Adipocyte (in vitro differentiated cells): ENCODE data around the gene LRRC3B.

ENCODE experiments used
- DNase-seq: peaks from one replicate; pipeline ENCODE4 v3.0.0-alpha.2; 2015; ENCODE audit warnings: low read depth
- H3K27me3 ChIP-seq: replicated peaks from 2 replicates; pipeline ENCODE4 v1.7.0; 2013; ENCODE audit warnings: mild to moderate bottlenecking, low read length, moderate library complexity; ENCODE audit not compliant: control insufficient read depth, insufficient read depth
- H3K36me3 ChIP-seq: 2 replicates; pipeline ENCODE4 v1.7.0; 2013; ENCODE audit warnings: low read length, mild to moderate bottlenecking, moderate library complexity; ENCODE audit not compliant: control insufficient read depth, insufficient read depth, severe bottlenecking
- H3K4me1 ChIP-seq: 2 replicates; pipeline ENCODE4 v1.7.0; 2013; ENCODE audit warnings: mild to moderate bottlenecking, low read length, moderate library complexity; ENCODE audit not compliant: control insufficient read depth, insufficient read depth
- H3K4me3 ChIP-seq: 2 replicates; pipeline ENCODE4 v1.7.0; 2013; ENCODE audit warnings: mild to moderate bottlenecking, low read length, moderate library complexity
- H3K9ac ChIP-seq: 2 replicates; pipeline ENCODE4 v1.7.0; 2013; ENCODE audit warnings: mild to moderate bottlenecking, low read length, moderate library complexity
- H3K9me3 ChIP-seq: 2 replicates; pipeline ENCODE4 v1.7.0; 2013; ENCODE audit warnings: mild to moderate bottlenecking, low read length, moderate library complexity; ENCODE audit not compliant: control insufficient read depth

The LRRC3B gene

GRCh38 chr3:26634601-26635000, 12.0 kb downstream of the LRRC3B start:
- Histone ChIP-seq H3K4me3 (no peak overlapping the region), H3K36me3 (no peaks in the 10 kb centered on the region)

DNA sequence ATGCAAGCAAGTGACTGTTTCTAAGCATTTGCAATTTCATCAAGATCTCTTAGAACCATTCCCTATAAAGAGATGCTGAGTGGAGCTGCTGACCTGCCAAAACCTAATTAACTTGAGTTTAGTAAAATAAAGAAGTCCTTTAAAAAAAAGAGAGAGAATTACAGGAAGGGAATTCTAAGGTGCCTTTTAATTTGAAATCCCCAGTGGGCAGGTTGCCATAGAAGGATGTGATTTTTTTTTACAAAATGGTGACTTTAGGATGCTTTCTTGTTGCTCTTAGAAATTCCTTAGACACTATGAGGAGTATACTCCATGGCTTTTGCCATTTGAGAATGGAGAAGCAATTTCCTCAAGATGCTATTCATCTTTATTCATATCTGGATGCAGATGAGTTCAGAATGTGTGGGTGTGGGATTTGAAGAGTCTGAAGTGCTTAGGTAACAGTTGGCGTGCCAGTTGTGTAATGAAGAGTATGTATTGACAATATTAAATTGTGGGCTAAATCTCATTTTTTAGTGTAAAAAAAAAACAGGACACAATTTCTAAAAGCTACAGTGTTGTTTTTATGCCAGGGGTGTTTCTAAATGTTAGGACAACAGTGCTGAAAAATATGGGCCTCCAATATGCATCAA, 13.6 kb downstream of the LRRC3B start:
- H3K36me3 ChIP-seq = no peaks in the 10 kb centered on the region
- H3K9ac ChIP-seq = no peak overlapping the region
- no peak for DNase-seq
- H3K9me3 ChIP-seq = no peaks in the 10 kb centered on the region
- H3K4me3 ChIP-seq = no peak overlapping the region
- no peaks in the 10 kb centered on the region for H3K27me3 ChIP-seq
- no peaks in the 10 kb centered on the region for H3K4me1 ChIP-seq

More at GRCh38 chr3:26634601-26635000, 12.0 kb downstream of the LRRC3B start:
- Histone ChIP-seq H3K9ac (no peak overlapping the region), H3K27me3 (no peaks in the 10 kb centered on the region), H3K4me1 (no peaks in the 10 kb centered on the region), H3K9me3 (no peaks in the 10 kb centered on the region)
- no peak for DNase-seq

DNA sequence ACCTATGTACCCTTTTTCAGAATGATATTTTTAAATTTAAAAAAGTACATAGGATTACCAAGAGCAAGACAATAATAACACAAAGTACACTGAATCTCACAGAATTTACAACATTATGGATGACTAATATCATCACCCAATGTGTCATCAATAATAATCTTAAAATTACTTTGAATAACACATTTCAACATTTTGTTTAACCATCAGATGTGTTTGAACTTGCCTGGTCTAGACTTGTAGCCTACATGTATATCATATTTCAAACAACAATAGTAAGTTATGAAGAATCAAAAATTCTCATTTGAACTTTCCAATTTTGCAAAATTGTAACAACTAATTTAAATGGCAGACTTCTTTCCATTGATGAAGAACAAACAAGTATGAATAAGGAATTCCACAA, 15.1 kb downstream of the LRRC3B start:
- no peaks in the 10 kb centered on the region for H3K4me1 ChIP-seq
- no peaks in the 10 kb centered on the region for H3K9me3 ChIP-seq
- no peaks in the 10 kb centered on the region for H3K36me3 ChIP-seq
- no peak for DNase-seq
- no peak overlapping the region for H3K4me3 ChIP-seq
- H3K27me3 ChIP-seq = no peaks in the 10 kb centered on the region
- H3K9ac ChIP-seq = no peak overlapping the region

- H3K36me3 ChIP-seq = no peaks in the 10 kb centered on the region
- no peak for DNase-seq
- no peaks in the 10 kb centered on the region for H3K27me3 ChIP-seq
- no peaks in the 10 kb centered on the region for H3K9me3 ChIP-seq
- no peak overlapping the region for H3K4me3 ChIP-seq
- no peaks in the 10 kb centered on the region for H3K4me1 ChIP-seq
- no peak overlapping the region for H3K9ac ChIP-seq
Measured at GRCh38 chr3:26638113-26638512, 15.5 kb downstream of the LRRC3B start.

DNA sequence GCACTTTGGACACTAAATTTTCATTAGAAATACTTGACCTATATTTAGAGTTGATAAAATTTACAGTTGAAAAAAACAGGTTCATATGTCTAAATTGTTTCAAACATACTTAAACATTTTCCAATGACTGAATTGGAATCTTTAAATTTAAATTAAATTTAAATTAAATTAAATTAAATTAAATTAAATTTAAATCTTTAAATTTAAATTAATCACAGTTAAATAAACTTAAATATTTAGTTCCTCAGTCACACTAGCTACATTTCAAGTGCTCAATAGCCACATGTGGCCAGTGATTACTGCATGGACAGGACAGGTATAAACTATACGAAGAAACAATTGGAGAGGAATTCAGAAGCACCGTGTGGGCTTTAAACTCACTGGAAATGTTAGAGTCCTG, 16.8 kb downstream of the LRRC3B start:
- Histone ChIP-seq H3K27me3 (no peaks in the 10 kb centered on the region), H3K4me1 (no peaks in the 10 kb centered on the region), H3K36me3 (no peaks in the 10 kb centered on the region), H3K9me3 (no peaks in the 10 kb centered on the region), H3K4me3 (no peak overlapping the region), H3K9ac (no peak overlapping the region)
- no peak for DNase-seq

DNA sequence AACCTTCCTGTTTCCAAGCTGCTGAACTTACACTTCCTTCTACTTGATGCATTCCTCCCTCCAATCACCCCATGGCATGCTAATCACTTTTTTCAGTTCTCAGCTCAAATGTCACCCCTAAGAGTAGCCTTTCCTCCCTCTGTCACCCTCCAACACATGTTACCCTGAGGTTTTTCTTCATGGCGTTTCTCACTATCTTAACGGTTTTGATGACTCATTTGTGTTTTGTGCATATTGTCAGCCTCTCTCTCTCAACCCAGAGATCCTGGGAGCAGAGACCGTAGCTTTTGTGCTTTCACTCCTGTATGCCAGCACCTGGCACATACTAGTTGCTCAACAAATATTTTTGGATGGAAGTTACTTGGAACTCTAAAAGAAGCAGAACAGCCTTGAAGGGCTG, 24.5 kb downstream of the LRRC3B start:
- DNase-seq = no peak
- no peaks in the 10 kb centered on the region for H3K27me3 ChIP-seq

DNA sequence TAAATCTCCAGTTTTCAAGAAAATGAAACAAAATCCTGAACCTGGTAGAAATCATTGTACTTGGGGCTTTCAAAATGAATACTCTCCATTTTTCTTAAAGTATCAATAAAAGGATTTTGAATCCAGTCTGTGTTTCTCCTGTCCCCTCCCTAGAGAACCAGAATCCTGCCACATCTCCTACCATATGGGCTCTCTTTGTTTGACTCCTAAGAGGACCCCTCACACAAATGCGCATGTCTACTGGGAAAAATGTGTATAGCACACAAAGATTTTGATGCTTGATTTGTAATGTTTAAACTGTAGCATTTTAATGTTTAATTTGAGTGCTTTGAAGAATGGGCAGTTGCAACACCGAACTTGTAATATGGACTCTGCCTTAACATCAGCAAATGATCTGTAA, 25.9 kb downstream of the LRRC3B start:
- H3K4me1 ChIP-seq = no peaks in the 10 kb centered on the region
- no peaks in the 10 kb centered on the region for H3K27me3 ChIP-seq
- no peak overlapping the region for H3K9ac ChIP-seq

More for the DNA sequence above, 24.5 kb downstream of the LRRC3B start:
- Histone ChIP-seq H3K9me3 (no peaks in the 10 kb centered on the region), H3K4me1 (no peaks in the 10 kb centered on the region), H3K36me3 (no peaks in the 10 kb centered on the region), H3K9ac (no peak overlapping the region), H3K4me3 (no peak overlapping the region)

GRCh38 chr3:26652164-26652563, 29.6 kb downstream of the LRRC3B start:
- DNase-seq = no peak

More for the DNA sequence above, 25.9 kb downstream of the LRRC3B start:
- no peaks in the 10 kb centered on the region for H3K36me3 ChIP-seq
- no peak overlapping the region for H3K4me3 ChIP-seq
- no peaks in the 10 kb centered on the region for H3K9me3 ChIP-seq
- DNase-seq = no peak

GRCh38 chr3:26653811-26654425, 31.3 kb downstream of the LRRC3B start:
- Histone ChIP-seq H3K27me3 (no peaks in the 10 kb centered on the region), H3K9ac (no peak overlapping the region), H3K36me3 (no peaks in the 10 kb centered on the region), H3K4me1 (no peaks in the 10 kb centered on the region), H3K9me3 (no peaks in the 10 kb centered on the region), H3K4me3 (no peak overlapping the region)
- DNase-seq = no peak

More at GRCh38 chr3:26652164-26652563, 29.6 kb downstream of the LRRC3B start:
- no peak overlapping the region for H3K4me3 ChIP-seq
- no peaks in the 10 kb centered on the region for H3K4me1 ChIP-seq
- no peaks in the 10 kb centered on the region for H3K27me3 ChIP-seq
- no peaks in the 10 kb centered on the region for H3K36me3 ChIP-seq
- H3K9me3 ChIP-seq = no peaks in the 10 kb centered on the region
- H3K9ac ChIP-seq = no peak overlapping the region

GRCh38 chr3:26655231-26655630, 32.7 kb downstream of the LRRC3B start:
- no peaks in the 10 kb centered on the region for H3K27me3 ChIP-seq
- H3K9ac ChIP-seq = no peak overlapping the region
- DNase-seq = no peak
- no peaks in the 10 kb centered on the region for H3K36me3 ChIP-seq
- H3K4me3 ChIP-seq = no peak overlapping the region
- H3K4me1 ChIP-seq = no peaks in the 10 kb centered on the region
- H3K9me3 ChIP-seq = no peaks in the 10 kb centered on the region

DNA sequence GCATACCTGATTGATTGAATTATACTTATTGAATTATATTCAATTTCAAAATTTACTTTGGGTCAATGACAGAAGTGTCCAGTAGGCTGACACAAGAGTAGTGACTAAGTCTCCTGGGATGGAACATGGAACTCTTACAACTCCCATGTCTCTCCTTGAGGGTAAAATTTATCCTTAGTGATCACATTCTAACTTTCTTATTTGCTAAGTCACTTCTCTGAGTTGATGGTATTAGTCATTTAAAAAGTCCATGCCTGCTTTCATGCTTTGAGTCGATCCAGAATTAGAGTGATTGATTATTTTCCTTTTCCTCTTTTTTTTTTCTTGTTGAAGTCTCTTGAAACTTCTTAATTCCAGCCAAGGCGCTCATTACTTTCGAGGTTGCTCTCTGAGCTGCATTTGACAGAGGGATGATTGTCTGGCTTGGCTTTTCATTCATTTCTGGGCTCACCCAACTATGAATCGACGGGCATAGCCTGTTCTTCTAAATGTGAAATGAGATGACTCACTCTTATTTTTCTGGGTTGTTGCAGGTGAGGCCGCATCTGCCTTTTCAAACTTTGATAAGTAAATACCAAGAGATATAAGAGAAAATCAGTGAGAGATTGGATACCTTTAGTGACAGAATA, 34.9 kb downstream of the LRRC3B start:
- no peak overlapping the region for H3K9ac ChIP-seq
- no peaks in the 10 kb centered on the region for H3K9me3 ChIP-seq
- no peaks in the 10 kb centered on the region for H3K27me3 ChIP-seq
- H3K36me3 ChIP-seq = no peaks in the 10 kb centered on the region
- H3K4me1 ChIP-seq = no peaks in the 10 kb centered on the region
- DNase-seq = no peak
- no peak overlapping the region for H3K4me3 ChIP-seq
